Measurements from ENCODE around the gene PTGES2.

DNA sequence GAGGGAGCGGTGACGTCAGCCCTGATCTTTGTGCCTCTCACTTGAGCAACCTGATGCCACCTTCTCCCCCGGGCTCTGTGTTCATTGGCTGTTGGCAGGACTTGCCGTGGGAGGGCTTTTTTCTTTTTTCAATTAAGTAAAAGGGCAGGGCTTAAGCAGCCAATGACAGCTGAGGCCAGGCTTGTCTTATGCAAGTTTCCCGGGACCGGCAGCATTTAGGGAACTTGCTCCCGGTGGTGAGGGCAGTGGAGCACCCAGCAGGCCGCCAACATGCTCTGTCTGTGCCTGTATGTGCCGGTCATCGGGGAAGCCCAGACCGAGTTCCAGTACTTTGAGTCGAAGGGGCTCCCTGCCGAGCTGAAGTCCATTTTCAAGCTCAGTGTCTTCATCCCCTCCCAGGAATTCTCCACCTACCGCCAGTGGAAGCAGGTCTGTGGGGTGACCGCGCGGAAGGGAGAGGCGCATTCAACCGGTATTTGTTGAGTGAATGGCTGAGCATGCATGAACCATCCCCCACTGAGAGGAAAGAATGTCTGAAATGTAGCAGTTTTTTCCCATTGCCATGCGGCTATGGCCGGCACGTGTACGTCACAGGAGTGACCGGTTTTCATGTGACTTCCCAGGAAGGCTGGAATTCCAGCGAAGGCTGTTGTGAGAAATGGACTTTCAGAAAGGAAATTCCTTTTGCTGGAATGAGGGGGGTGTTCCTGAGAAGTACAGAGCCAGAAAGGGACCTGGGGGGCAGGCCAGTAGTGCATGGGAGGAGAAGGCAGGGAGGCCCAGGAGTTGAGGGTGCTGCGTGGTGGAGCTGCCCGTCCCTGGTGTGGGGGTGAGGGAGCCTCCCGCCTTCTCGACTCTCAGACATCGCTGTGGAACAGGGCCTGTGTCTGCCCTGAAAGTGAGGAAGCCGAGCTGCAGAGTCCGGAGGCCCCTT lies 29.0 kb downstream of the PTGES2 start:
- TF ChIP-seq CTCF (IDR thresholded peaks at IDR 0.05; ENCODE audit: poor library complexity, severe bottlenecking) (no peak), EP300 (conservative IDR thresholded peaks at IDR 0.05; ENCODE audit: poor library complexity, severe bottlenecking) (no peak)

Data from neural cell (in vitro differentiated cells).